ENCODE measurements around the gene ZMAT2.

GRCh38 chr5:140674629-140675028, 25.6 kb upstream of the ZMAT2 start:
- TF ChIP-seq CTCF (IDR thresholded peaks at IDR 0.05 in 4 of 5, conservative IDR thresholded peaks at IDR 0.05 in 1 of 5), result no peak
- TF ChIP-seq POLR2A (IDR thresholded peaks at IDR 0.05), result no peak
